A673 (cell line): ENCODE data around the gene C11orf52. TPM values are rescaled to one million over a fixed set of nuclear protein-coding genes. Genes with fewer than 3 reads are reported as not detected.

ENCODE experiments used
- BruUV-seq: library from RNA; stranded (reverse); fragments of 400-500 nt; replicated peaks from 2 replicates; lab custom pipeline; 2021; lab: Mats Ljungman, UMichigan
- CTCF ChIA-PET: fragments of 300-600 bp; sonication (Branson Sonifier 250); formaldehyde crosslinking; loops from one replicate; lab custom pipeline; 2022; ENCODE audit warnings: antibody characterized with exemption; lab: Charles Lee
- POLR2A ChIA-PET: fragments of 300-600 bp; sonication (Branson Sonifier 250); formaldehyde crosslinking; loops from one replicate; lab custom pipeline; 2022; ENCODE audit warnings: antibody characterized with exemption; ENCODE audit not compliant: low non-redundant PET; lab: Charles Lee
- DNase-seq: peaks from one replicate; pipeline ENCODE4 v3.0.0-alpha.2; 2015; ENCODE audit warnings: low spot score
- H3K27ac ChIP-seq: fragments of 200-600 bp; sonication (generic); 2 replicates; pipeline ENCODE4 v1.5.1; 2016; ENCODE audit warnings: mixed run types, low read depth, mild to moderate bottlenecking, mixed read lengths, antibody characterized with exemption, low read length; ENCODE audit not compliant: poor library complexity, severe bottlenecking
- H3K27me3 ChIP-seq: fragments of 200-600 bp; sonication (generic); replicated peaks from 2 replicates; pipeline ENCODE4 v1.6.1; 2017; ENCODE audit warnings: mixed run types, low read depth, mild to moderate bottlenecking, mixed read lengths, antibody characterized with exemption, low read length; ENCODE audit not compliant: insufficient read depth, poor library complexity
- H3K36me3 ChIP-seq: fragments of 200-600 bp; sonication (generic); 2 replicates; pipeline ENCODE4 v1.6.1; 2016; ENCODE audit warnings: mixed run types, mild to moderate bottlenecking, mixed read lengths, antibody characterized with exemption, low read length; ENCODE audit not compliant: insufficient read depth, poor library complexity, severe bottlenecking
- H3K4me1 ChIP-seq: fragments of 200-600 bp; sonication (generic); 2 replicates; pipeline ENCODE4 v1.6.1; 2017; ENCODE audit warnings: mixed run types, mild to moderate bottlenecking, mixed read lengths, antibody characterized with exemption, low read length; ENCODE audit not compliant: insufficient read depth, poor library complexity, severe bottlenecking
- H3K4me3 ChIP-seq: fragments of 200-600 bp; sonication (generic); 2 replicates; pipeline ENCODE4 v1.5.1; 2016; ENCODE audit warnings: low read depth, mixed run types, mild to moderate bottlenecking, mixed read lengths, low read length; ENCODE audit not compliant: poor library complexity, severe bottlenecking
- H3K9me3 ChIP-seq: fragments of 200-600 bp; sonication (generic); 2 replicates; pipeline ENCODE4 v1.6.1; 2016; ENCODE audit warnings: mixed run types, low read depth, mild to moderate bottlenecking, mixed read lengths, antibody characterized with exemption, low read length; ENCODE audit not compliant: poor library complexity, severe bottlenecking
- EZH2 ChIP-seq: fragments of 200-600 bp; sonication (generic); IDR thresholded peaks from 2 replicates; pipeline ENCODE4 v1.6.1; 2017; ENCODE audit warnings: borderline replicate concordance, low read depth, mild to moderate bottlenecking, mixed read lengths, antibody characterized with exemption, low read length; ENCODE audit not compliant: poor library complexity, severe bottlenecking
- intact Hi-C: fragments of 100-400 bp; cut with micrococcal nuclease; formaldehyde crosslinking; loops from one replicate; pipeline ENCODE4 v1.10.0; 2022; ENCODE audit not compliant: unreplicated experiment
- total RNA-seq: library from RNA; stranded (reverse); gene quantifications from 2 replicates; pipeline ENCODE4 v1.2.3, GENCODE V29; 2021
- TF ChIP-seq, protein P1 (sequence below): fragments of 300-800, 200-600 bp; sonication (generic); conservative IDR thresholded peaks from 2 replicates; pipeline ENCODE4 v1.5.1; 2017; ENCODE audit warnings: low read depth, mild to moderate bottlenecking, antibody characterized with exemption, low read length, moderate library complexity, mixed read lengths

Gene C11orf52
- total RNA-seq, 1 experiment from 2014 or later = 1.4 TPM

DNA sequence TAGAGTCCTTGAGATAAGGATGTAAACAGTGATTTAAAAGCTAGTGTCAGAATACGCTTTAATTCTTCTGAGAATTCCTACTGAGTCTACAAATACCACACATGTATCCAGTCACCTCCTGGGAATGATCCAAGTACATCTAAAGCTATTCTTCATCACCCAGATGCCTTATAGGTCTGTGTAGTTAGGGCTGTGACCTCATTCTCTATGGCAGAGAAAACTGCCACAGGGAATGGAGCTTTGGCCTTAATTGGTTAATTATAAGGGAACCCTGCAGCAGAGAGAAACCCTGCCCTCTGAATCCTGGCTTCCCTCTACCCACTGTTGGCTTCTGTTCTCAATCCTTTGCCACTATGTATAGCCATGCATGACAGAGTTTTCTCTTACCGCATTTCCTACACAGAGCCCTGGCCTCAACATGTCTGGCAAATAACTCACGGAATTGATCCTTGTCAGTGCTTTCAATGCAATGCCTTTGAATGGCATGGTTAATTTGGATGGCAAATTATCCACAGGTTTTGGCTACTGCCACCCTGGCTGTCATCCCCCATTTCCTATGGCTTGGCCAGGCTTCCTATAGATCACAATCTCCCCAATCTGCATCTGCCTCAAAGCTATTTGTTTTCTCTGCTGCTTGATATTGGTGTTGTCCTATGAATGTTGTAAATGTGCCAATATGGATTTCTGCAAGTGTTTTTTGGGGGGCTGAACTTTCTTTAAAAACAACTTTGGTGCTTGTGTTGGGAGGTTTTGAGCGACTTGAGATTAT, 21.3 kb downstream of the C11orf52 start:
- no TSS peak for BruUV-seq
- H3K36me3 ChIP-seq = no peaks in the 10 kb centered on the region
- ChIA-PET POLR2A (no interaction called here), CTCF (no interaction called here)
- no peak overlapping the region for H3K27ac ChIP-seq
- peaks cover 44% of the 10 kb centered on the region for H3K4me1 ChIP-seq
- intact Hi-C loops = loop anchor here (5.0 to 10.0 kb wide), 2 partner anchors 145 to 342 kb away; partner anchors contain the start of genes SDHD and TIMM8B
- no peaks in the 10 kb centered on the region for H3K9me3 ChIP-seq
- H3K4me3 ChIP-seq = no peak overlapping the region
- H3K27me3 ChIP-seq = no peaks in the 10 kb centered on the region
- no peak for DNase-seq
- TF ChIP-seq, protein P1, sequence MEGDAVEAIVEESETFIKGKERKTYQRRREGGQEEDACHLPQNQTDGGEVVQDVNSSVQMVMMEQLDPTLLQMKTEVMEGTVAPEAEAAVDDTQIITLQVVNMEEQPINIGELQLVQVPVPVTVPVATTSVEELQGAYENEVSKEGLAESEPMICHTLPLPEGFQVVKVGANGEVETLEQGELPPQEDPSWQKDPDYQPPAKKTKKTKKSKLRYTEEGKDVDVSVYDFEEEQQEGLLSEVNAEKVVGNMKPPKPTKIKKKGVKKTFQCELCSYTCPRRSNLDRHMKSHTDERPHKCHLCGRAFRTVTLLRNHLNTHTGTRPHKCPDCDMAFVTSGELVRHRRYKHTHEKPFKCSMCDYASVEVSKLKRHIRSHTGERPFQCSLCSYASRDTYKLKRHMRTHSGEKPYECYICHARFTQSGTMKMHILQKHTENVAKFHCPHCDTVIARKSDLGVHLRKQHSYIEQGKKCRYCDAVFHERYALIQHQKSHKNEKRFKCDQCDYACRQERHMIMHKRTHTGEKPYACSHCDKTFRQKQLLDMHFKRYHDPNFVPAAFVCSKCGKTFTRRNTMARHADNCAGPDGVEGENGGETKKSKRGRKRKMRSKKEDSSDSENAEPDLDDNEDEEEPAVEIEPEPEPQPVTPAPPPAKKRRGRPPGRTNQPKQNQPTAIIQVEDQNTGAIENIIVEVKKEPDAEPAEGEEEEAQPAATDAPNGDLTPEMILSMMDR = no peak
- no peak for TF ChIP-seq EZH2

DNA sequence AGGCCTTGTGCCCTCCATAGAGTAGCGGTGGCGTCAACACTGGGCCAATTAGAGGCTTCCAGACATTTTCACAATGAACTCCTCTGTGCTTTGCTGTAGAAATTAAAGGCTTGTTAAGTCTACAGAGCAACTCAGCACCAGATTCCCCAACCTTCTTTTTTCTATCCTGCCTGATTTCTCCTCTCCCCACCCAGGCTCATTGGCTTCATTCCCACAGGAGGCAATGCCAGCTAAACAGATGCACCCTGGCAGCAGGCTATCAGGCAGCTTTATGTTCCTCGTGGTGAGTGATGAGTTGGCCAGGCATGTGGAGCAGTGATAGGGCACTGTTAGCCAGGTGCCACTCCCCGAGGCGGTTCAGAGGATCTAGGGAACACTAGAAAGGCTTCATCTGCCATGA, 23.2 kb downstream of the C11orf52 start:
- POLR2A ChIA-PET = no interaction called here
- CTCF ChIA-PET = no interaction called here
- intact Hi-C loops = no loop called here
- H3K27ac ChIP-seq = no peak overlapping the region
- no peak overlapping the region for H3K4me3 ChIP-seq
- peaks cover 29% of the 10 kb centered on the region for H3K4me1 ChIP-seq
- no TSS peak for BruUV-seq
- no peak for TF ChIP-seq EZH2
- TF ChIP-seq, protein P1 = no peak
- H3K27me3 ChIP-seq = no peaks in the 10 kb centered on the region
- H3K9me3 ChIP-seq = no peaks in the 10 kb centered on the region
- DNase-seq = no peak
- H3K36me3 ChIP-seq = no peaks in the 10 kb centered on the region

DNA sequence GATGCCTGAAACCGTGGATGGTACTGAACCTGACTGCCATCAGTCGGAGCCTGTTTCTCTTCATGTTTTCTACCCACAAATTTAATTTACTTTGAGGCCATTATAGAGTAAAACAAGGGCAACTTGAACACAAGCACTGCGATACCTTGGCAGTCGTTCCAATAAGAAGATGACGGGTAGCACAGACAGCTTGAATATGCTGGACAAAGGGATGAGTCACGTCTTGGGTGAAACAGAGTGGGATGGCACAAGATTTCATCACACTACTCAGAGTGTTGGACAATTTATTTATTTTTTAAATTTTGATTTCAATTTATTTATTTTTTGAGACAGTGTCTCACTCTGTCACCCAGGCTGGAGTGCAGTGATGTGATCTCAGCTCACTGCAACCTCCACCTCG, 24.1 kb downstream of the C11orf52 start:
- intact Hi-C loops = no loop called here

More for the DNA sequence above, 24.1 kb downstream of the C11orf52 start:
- DNase-seq = no peak
- Histone ChIP-seq H3K36me3 (no peaks in the 10 kb centered on the region), H3K27ac (no peak overlapping the region), H3K27me3 (no peaks in the 10 kb centered on the region), H3K9me3 (no peaks in the 10 kb centered on the region), H3K4me3 (no peak overlapping the region), H3K4me1 (peaks cover 25% of the 10 kb centered on the region)
- no TSS peak for BruUV-seq
- TF ChIP-seq, protein P1 = no peak
- TF ChIP-seq EZH2 = no peak
- POLR2A ChIA-PET = no interaction called here
- CTCF ChIA-PET = no interaction called here
